Inferior parietal cortex (tissue), 1 donor: ENCODE results near the gene POLDIP2.

Source experiments
- DNase-seq: peaks from one replicate; pipeline ENCODE4 v3.0.0-alpha.2; 2016; ENCODE audit errors: extremely low spot score

Gene POLDIP2, protein sequence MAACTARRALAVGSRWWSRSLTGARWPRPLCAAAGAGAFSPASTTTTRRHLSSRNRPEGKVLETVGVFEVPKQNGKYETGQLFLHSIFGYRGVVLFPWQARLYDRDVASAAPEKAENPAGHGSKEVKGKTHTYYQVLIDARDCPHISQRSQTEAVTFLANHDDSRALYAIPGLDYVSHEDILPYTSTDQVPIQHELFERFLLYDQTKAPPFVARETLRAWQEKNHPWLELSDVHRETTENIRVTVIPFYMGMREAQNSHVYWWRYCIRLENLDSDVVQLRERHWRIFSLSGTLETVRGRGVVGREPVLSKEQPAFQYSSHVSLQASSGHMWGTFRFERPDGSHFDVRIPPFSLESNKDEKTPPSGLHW

DNA sequence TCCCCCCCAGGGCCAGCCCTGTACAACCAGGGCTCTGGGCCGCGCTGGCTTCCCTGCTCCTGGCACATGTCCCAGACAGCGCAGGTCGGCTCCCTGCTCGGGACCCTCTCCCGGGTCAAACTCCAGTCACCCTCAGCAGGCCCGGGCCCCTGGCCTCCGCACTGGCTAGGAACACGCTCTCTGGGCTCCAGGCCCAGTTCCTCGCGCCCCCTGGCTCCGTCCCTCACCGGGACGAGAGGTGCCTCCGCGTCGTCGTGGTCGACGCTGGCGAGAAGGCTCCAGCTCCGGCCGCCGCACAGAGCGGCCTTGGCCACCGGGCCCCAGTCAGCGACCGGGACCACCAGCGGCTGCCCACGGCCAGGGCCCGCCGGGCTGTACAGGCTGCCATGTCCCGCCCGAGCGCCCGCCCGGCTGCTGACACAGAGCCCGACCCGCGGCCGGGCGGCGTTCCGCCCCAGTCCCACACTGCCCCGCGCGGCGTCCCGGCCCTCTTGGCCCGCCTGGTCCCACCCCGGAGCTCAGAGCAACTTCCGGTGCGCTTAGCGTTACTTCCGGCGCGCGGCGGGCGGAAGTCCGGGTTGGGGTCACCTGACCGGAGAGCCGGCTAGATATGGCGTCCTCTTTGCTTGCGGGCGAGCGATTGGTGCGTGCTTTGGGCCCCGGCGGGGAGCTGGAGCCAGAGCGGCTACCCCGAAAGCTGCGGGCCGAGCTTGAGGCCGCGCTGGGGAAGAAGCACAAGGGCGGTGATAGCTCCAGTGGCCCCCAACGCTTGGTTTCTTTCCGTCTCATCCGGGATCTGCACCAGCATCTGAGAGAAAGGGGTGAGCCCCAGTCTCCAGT, at the start of gene POLDIP2:
TSS of gene POLDIP2 (minus strand) at position 467 of the 840 bp plus-strand sequence. CDS start at position 388, 79 bp downstream.
- peak; percentile 96 for DNase-seq

DNA sequence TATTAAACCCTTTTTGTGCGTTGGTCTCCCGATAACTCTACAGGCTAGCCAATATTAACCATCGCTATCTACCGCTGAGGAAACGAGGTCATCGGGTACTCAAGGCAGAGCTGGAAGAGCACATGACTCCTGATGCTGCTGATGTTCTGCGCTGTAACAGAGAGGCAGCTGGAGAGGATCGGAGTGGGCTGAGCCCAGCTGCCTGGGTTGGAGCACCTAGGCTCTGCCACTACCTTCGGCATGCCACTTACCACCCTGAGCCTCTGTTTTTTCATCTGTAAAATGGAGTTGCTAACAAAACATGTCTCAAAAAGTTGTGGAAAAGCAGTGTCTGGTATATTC, 49.1 kb upstream of the POLDIP2 start:
- DNase-seq: peak; percentile 28

DNA sequence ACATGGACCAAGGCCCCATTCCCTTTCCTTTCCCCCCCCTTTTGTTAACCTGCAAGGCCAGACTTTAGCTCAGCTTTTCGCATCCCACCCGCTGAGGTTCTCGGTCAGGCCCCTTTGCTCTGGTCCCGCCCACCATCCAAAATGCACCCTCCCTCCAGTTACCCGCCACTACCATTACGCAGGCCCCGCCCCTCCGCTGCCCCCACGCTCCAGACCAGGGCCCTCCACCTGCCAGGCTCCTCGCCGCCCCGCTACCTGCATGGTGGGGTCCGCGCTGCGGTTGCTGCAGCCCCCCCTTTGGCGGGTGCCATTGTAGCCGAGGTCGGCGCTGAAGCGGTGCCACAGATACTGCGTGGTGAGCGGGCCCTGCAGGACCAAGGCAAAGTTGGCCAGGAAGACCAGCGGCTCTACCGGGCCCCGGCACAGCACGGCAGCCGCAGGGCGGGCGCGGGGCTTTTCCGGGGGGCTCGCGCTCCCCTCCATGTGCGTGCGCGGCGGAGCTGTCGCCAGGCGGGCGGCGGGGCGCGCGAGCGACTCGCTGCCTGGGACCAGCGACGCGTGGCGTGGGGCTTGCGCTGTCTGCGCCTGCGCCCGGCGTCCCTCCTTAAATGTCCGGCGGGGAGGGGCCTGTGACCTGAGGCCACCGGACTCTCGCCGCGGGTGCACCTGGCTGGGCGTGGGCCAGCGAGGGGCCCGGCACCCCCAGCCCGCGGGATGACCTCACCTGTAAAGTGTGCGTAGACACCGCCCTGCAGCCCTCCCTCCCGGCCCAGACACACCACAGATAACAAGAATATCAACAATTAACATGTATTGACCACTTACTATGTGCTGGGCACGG, 48.5 kb upstream of the POLDIP2 start, which contains the start of gene SLC46A1:
TSS of gene SLC46A1 (minus strand) at position 581 of the 841 bp plus-strand sequence. CDS start at position 483, 98 bp downstream.
- DNase-seq: peak; percentile 39

DNA sequence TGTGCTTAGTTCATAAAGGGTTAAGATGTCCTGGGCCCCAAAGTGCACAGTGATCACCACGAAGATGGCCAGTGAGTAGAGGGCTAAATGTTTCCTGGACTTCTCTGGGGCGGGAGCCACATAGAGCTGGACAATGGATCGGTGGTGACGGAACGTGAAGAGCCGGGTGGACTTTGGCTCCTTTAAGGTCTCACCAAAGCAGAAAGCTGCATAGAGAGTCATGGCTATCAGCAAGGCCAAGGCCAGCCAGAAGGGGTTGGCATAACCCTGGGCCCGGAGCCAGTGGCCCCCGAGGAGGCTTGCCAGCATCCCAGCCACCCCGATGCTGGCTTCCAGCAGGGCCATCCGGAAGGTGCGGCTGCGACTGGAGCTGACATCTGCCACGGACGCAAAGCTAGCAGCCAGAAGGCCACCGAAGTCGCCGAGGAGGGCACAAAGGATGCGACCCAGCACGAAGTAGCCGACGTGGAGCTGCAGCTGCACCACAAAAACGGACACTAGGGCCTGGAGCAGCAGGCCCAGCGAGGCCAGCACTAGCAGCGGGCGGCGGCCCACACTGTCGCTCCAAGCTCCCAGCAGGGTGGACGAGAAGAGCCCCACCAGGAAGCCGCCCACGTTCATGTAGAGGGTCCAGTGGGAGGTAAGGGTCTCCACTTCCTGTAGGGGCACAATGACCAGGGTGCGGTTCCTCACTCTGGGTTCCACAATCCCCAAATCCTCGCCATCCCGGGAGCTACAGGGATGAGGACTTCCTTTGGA, 47.7 kb upstream of the POLDIP2 start:
- no peak for DNase-seq

DNA sequence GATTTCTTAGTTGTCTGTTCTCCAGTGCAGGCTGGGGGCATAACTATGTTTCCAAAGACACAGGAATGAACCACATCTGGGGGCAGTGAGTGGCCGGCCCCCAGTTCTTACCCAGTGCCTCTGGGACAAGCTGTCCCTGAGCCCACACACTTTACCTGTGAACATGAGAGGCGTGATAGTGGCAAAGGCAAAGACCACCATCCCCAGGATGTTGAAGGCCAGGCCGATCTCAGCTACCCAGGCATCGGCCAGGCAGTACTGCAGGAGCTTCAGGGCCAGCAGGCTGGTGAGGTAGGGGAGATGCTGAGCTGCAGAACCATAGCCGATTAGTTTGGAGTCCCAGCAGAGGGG, 47.1 kb upstream of the POLDIP2 start:
- no peak for DNase-seq

DNA sequence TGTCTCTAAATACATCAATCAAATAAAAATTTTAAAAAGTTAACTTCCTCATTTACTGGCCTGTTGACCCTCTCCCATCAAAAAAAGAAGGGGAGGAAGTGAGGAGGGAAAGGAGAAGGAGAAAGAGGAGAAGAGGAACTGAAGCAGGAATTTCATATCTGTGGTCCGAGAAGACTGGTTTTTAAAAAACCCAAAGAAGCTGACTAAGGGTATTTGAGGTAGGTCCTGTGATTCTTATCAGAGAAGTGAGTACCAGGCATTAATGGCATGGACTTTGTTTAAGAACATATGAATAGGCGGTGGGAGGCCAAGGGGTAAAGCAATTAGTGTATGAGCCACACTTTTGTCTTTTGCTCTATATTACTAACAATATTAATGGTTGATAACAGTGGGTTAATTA, 46.7 kb upstream of the POLDIP2 start:
- no peak for DNase-seq

DNA sequence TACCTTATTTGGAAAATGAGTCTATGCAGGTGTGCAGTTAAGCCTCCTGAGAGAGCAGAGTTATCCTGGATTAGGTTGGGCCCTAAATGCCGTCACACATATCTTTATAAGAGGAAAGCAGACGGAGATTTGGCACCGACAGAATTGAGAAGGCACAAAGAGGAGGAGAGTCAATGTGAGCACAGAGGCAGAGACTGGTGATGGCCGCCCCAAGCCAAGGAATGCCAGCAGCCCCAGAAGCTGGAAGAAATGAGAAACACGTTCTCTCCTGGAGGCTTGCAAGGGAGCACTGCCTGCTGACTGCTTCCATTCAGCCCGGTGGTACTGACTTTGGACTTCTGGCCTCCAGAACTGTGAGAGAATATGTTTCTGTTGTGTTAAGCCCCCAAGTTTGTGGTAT, 45.5 kb upstream of the POLDIP2 start:
- no peak for DNase-seq

DNA sequence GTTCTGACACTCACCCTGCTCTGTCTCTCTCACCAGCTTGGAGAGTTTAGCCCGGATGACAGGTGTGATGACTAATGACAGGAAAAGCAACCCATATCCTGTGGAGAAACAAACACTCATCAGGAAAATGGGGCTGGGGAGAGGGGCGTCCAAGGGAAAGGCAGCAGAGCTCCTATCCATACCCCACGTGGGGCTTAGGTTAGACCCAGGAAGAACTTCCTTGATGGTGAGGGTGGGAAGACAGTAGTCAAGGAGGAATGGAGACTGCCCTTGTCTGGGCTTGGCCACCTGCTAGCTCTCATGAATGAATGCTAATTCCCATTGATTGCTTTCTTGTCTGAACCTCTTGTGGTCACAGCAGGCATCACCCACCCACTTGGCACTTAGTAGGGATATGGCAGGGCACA, 44.9 kb upstream of the POLDIP2 start:
- DNase-seq: no peak

DNA sequence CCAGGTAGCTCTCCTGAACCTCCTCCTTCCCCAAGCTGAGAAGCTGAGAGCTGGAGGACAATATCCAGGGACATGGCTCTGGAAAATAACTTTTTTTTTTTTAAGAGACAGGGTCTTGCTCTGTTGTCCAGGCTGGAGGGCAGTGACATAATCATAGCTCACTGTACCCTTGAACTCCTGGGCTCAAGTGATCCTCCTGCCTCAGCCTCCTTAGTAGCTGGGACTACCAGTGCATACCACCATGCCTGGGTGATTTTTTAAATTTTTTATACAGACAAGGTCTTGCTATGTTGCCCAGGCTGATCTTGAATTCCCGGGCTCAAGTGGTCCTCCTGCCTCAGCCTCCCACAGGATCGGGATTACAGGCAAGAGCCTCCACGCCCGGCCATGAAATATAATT, 42.5 kb upstream of the POLDIP2 start:
- no peak for DNase-seq

DNA sequence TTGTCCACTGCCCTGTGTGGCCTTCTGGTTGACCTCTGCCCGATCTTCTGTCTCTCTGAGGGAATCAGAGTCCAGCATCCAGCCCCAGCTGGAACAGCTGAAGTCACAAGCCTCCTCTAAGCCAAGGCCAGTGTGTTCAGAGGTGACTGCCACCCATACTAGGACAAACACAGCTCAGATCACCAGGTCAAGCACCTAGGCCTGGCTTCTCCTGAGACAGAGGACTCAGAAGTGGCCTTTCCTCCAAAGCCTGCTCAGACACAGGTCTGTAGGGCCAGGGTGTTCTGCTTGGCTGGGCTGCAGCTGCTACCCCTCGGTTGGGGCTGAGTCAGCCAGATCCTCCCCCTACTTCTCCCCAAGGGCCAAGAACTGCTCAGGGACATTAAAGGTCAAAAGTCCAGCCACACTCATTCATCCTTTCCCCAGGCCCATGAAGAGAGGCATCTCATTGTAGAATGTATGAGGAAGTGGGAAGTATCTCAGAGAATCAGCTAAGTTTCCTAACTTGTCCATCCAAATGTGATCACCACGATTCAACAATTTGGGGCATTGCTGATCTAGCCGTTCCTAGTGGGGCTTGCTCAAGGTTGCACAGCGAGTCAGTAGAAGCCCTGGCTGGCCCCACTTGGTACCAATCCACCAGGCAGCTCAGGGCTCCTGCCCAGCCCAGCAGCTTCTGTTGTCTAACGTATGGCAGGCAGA, 41.1 kb upstream of the POLDIP2 start:
- DNase-seq: no peak

DNA sequence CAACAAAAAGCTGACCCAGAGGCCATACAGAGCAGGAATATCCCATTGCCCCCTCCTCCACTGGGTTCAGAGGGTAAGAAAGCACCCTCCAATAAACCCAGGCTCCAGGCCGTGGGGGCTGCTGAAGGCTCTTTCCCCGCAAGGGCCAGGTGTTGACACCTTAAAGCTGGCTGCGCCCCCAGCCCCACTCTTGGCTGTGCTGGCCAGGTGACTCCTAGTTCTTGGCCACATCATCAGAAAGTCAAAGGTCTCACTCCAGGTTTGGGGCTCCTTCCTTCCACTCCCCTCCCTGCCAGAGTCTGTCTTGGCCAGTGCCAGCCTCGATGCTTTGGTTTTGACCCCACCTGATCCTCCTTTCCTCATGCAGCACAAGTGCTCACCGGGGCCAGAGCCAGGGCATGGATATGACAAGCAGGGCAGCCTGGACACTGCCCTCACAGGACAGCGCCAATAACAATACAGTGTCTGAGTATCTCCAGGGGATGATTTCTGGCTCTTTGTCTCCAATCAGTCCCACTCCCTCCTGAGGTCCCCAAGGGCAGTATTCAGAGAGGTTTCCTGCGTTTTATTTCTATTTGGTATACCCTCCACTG, 40.5 kb upstream of the POLDIP2 start:
- no peak for DNase-seq

DNA sequence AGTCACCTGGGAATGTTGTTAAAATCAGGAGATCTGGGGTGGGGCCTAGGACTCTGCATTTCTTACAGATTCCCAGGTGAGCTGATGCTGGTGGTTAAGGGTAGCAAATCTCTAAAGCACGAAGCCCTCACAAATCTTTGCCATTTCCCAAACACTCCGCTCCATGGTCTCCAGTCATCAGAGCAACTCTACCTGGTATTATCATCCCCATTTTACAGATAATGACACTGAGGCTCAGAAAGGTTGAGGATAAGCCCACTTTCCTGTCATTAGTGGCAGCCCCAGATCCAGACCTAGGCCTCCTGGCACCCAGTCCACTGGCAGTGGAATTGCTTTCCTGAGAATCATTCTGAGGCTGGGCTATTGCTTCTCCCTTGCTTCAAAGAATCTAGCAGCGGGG, 39.9 kb upstream of the POLDIP2 start:
- no peak for DNase-seq

DNA sequence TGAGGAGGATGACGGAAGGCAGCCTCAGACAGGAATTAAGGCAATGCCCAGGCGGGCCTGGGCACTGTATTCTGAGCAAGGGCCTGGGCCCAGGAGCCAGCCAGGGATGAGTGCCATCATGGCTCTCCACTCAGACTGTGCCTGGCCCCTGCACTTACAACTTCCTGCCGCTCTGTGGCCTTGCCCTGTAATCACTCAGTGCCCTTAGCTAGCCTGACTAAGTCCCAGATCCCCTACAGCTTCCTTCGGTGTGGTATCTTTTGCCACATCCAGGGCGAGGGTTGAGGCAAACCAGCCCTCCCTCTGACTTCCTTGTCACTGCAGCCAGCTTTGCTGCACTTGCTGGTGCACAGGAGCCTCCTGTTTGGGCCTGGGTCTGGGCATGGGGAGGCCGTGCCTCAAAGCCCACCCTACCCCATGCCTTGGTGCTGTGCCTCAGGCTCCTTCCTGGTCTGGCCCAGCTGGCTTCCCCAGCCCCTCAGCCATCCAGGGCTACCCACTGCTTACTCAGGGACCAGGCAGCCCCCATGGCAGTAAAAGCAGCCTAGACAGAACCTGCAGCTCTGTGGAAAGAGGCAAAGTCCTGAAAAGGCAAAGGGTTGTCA, 39.4 kb upstream of the POLDIP2 start:
- no peak for DNase-seq

DNA sequence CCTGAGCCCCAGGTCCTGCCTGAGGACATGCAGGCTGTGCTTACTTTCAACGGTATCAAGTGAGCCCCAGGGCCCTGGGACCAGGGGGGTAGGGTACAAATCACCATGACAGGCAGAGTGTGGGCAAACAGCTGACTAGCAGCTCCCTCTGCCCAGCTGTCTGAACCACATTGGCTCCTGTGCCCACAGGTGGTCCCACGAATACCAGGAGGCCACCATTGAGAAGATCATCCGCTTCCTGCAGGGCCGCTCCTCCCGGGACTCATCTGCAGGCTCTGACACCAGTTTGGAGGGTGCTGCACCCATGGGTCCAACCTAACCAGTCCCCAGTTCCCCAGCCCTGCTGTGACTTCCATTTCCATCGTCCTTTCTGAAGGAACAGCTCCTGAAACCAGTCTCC, 38.6 kb upstream of the POLDIP2 start:
- DNase-seq: no peak

DNA sequence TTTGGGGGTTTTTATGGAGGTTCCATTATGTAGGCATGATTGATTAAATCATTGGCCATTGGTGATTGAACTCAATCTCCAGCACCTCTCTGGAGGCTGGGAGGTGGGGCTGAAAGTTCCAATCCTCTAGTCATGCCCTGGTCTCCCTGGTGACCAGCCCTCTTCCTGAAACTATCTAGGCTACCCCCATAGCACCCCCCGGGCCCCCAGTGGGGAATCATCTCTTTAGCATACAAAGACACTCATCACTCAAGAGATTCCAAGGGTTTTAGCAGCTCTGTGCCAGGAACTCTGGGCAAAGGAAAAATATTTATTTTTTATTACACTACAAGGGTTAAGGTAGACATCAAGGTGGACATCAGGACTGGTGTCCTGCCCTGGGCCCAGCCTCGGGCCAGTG, 38.1 kb upstream of the POLDIP2 start:
- DNase-seq: no peak

DNA sequence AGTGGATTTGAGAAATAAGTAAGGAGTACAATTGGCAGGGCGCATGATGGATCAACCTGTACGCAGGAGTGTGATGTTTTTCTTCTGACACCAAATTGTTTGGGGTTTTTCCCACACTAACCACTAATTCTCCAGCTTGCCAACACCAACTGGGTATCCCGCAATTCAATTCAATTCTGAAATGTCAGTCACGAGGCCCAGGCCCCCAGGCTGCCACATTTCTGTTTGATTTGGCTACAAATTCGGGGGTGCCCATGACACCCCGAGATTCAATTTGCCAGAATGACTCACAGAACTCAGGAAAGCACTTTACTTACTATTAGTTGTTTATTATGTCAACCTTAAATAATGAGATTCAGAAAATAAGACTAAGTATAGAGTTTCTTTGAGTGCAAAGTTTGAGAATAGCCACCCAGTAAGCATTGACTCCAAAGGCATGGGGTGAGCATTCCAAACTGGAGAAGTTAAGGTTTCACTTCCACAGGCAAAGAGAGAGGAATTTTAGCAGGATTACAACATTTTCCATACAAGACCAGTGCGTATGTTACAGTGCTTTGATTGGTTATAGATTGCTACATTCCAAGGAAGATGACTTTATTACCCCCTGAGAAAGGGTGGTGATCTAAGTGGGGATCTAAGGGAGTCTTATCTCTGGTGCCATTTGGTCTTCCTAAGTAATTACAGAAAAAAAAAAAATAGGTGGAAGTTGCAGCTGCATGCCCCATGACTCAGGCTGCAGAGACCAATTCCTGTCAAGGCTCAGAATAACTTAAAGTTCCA, 37.2 kb upstream of the POLDIP2 start:
- DNase-seq: no peak

DNA sequence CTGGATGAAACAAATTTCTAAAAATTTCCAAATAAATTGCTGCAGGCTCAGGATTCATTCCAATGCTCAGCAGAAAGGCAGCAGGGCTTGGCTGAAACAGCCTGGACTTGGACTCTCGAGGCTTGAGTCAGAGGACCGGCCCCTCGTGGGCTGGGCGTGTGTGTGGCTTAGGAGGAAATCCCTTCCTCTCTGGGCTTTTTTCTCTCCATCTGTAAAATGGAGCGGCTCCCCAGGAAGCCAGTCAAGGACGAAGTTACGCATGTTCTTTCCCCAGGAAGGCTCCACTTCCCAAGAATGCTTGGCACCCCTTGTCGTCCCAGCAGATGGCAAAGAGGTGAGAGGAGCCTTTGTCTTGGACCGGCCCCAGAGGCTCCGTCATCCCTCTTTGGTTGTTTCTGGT, 35.2 kb upstream of the POLDIP2 start:
- no peak for DNase-seq

DNA sequence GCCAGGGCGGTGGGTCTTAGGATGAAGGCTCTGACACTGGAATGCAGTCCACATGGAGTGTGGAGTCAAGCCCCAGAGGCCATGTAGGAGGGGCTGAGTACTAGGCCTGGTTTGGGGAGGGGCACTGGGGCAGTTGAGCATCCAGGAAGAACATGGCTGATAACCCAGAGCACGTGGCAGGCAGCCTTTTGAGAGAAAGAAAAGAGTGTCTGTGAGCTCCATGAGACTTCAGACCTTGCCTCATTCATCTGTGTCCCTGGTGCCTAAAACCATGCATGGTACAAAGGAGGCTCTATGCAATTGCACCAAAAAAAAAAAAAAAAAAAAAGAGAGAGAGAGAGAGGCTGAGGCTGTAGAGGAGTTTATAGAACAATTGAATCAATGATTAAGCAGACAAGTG, 34.1 kb upstream of the POLDIP2 start:
- no peak for DNase-seq

DNA sequence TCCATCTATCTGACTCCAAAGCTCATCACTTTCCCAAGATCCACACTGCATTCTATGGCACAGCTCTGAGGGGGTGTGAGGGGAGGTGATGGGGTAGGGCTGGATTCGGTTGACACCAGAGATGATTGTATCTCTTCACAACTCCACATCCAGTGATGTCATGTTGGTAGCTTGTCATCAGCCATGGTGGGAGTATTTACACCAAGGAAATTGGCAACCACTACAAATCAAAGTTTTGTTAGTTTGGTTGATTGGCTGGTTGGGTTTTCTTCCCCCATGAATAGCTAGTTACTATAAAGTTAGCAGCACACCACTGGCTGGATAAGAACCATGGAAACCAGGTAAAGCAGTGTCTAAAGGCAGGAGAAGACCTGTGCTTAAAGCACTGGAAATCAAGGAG, 33.7 kb upstream of the POLDIP2 start:
- DNase-seq: no peak
